ENCODE results near the gene METTL22. TPM values are rescaled to one million over a fixed set of nuclear protein-coding genes. Genes with fewer than 3 reads are reported as not detected.

Gene METTL22
- total RNA-seq, 1 donor from 2014 or later = 15.5 TPM

GRCh38 chr16:8623634-8624033 is 2.1 kb downstream of the METTL22 start:
- no peak for DNase-seq (ENCODE audit: low read depth)
- no peak overlapping the region for H3K4me3 ChIP-seq (ENCODE audit: low read depth, low read length)
- TF ChIP-seq CTCF (conservative IDR thresholded peaks at IDR 0.05; ENCODE audit: low read depth, low read length) = no peak

GRCh38 chr16:8625491-8626087 is 4.1 kb downstream of the METTL22 start:
- no peak for TF ChIP-seq CTCF (conservative IDR thresholded peaks at IDR 0.05; ENCODE audit: low read depth, low read length)
- H3K4me3 ChIP-seq (ENCODE audit: low read depth, low read length) = no peak overlapping the region
- no peak for DNase-seq (ENCODE audit: low read depth)

- no peak for DNase-seq (ENCODE audit: low read depth)
- TF ChIP-seq CTCF (conservative IDR thresholded peaks at IDR 0.05; ENCODE audit: low read depth, low read length) = no peak
- no peak overlapping the region for H3K4me3 ChIP-seq (ENCODE audit: low read depth, low read length)
These were observed 5.4 kb downstream of the METTL22 start for GRCh38 chr16:8626946-8627345.

- DNase-seq (ENCODE audit: low read depth) = no peak
- no peak overlapping the region for H3K4me3 ChIP-seq (ENCODE audit: low read depth, low read length)
- no peak for TF ChIP-seq CTCF (conservative IDR thresholded peaks at IDR 0.05; ENCODE audit: low read depth, low read length)
These were observed 6.0 kb downstream of the METTL22 start for GRCh38 chr16:8627456-8627855.

- no peak for DNase-seq (ENCODE audit: low read depth)
- no peak for TF ChIP-seq CTCF (conservative IDR thresholded peaks at IDR 0.05; ENCODE audit: low read depth, low read length)
- H3K4me3 ChIP-seq (ENCODE audit: low read depth, low read length) = no peak overlapping the region
These were observed 7.7 kb downstream of the METTL22 start for GRCh38 chr16:8628981-8629725.

- no peak for DNase-seq (ENCODE audit: low read depth)
- TF ChIP-seq CTCF (conservative IDR thresholded peaks at IDR 0.05; ENCODE audit: low read depth, low read length) = no peak
- no peak overlapping the region for H3K4me3 ChIP-seq (ENCODE audit: low read depth, low read length)
These were observed 8.9 kb downstream of the METTL22 start for GRCh38 chr16:8630255-8630953.

All from epithelial cell of proximal tubule (primary cell).